Activated CD8-positive, alpha-beta memory T cell treated with anti-CD3 and anti-CD28 coated beads, Interleukin-2, amount 50 U/mL, for 4 hours (primary cell): ENCODE data around the gene GALT.

Experiments used
- DNase-seq: peaks from one replicate; pipeline ENCODE4 v3.0.0-alpha.2; 2020

Gene GALT

DNA sequence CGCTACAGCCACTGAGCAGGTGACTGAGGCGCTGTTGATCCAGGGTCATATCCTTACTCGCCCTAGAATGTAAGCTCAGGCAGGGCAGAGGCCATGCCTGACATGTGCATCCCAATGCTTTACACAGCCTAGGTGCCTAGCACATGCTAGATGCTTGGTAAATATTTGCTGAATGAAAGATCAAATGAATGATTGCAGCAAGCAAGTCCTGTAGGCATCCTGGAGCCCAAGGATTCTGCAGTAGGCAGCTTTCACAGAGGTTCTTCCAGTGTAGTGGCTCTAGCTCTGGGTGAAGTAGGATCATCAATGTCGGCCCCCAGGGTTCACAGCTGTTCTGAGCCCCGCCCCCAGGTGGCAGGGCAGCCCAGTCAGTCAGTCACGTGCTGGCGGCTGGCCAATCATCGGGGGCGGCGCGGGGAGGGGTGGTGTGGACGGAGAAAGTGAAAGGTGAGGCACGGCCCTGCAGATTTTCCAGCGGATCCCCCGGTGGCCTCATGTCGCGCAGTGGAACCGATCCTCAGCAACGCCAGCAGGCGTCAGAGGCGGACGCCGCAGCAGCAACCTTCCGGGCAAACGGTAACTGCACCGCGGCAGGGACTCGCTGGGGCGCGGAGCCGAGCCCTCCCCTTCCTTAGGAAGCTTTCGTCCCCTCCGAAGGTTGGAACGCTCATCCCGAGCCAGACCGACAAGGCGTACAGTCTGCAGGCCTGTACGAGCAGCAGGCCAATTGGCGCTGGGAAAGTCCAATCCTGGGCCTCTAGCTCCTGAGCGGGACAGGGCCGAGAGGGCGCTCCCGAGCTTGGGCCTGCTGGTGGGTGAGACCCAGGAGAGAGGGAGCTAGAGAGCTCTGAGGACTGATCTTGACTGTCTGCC is at the start of gene GALT:
Gene GALT (plus strand): TSS at position 465 of the 873 bp plus-strand sequence. CDS start 30 bp downstream, at position 495.
- peak; percentile 98 for DNase-seq

DNA sequence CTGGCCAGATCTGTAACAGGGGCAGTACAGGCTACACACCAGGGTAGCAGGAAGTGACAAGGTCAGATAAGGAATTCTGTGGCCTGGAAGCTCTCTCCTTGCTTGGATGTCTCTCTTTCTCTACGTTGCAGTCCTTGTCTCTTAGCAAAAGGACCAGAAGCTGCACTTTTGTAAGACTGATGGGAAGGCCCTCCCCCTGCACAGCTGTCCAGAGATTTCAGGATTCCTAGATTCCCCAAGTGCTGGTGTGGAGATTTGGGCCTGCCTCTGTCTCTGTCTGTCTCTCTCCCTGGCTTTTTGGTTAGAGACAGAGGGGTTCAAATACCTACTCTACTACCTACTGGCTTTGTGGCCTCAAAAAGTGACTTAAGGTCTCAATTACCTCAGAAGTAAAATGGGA is 46.9 kb upstream of the GALT start:
- DNase-seq = no peak

DNA sequence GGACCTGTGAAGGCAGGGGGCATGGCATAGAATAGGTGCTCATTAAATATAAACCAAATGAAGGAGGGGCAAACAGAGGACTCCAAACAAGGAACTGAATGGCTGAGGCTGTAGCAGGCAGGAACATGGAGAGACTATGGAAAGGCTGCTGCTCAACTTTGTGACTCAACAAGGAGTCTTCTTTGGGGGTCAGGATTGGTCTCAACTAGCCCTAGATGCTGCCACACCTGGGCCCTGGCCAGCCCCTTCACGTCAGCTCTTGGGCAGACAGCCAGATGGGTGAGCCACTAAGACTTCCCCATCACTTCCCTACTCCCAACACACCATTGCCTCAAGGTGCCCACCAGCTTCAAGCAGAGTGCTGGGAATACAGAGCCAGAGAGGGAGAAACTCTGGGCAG is 45.6 kb upstream of the GALT start:
- DNase-seq = no peak

DNA sequence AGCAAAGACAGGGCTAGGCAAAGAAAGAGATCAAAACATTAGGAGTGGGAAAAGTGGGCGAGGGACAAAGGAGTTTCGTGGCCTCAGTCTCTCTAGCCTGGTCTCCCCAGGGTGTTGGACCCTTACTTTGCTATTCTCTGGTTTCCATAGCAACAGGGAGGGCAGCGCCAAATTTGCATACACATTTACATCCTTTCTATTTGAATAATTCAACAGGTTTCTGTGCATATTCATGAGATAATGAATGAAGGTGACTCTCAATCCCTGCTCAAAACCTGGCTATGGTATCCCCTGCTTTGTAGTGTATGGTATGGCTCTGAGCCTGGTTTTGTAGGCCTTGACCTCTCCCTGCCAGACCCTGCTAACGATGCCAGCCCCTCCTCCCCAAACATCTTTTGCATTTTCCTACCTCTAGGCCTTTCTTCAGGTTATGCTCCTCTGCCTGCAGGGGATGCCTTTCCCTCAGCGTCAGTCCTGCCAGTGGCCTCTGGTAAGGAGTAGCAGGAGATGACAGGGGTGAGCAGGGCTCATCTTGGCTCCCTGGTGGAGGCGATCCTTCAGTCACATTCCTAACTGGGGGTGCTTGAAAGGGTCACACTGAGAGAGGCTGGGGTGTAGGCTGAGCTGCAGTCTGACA is 44.4 kb upstream of the GALT start:
- DNase-seq = no peak

DNA sequence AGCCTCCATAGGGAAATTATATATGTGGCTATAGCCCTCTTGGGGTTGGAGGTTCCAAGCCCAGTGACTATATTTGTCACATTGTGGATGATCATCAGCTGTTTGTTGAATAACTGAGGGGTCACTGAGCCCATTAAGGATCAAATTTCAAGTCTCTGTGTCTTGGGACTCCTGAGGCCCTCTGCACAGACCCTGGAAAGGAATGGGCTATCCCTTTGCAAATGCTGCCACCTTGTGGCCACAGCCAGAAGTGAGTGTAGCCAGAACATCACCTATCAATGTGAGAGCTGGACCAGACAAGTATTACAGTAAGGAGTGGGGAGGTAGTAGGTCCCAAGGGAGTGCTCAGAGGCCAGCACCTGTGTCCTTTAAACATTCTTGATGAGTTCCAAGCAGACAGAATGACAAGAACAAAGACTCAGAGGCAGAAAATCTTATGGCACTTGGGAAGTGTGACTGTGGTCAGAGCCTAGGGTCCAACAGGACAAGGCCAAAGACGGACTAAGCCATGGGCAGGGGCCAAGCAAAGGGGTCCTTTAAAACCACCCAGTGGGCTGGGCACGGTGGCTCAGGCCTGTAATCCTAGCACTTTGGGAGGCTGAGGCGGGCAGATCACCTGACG is 42.8 kb upstream of the GALT start:
- DNase-seq = peak; percentile 84

DNA sequence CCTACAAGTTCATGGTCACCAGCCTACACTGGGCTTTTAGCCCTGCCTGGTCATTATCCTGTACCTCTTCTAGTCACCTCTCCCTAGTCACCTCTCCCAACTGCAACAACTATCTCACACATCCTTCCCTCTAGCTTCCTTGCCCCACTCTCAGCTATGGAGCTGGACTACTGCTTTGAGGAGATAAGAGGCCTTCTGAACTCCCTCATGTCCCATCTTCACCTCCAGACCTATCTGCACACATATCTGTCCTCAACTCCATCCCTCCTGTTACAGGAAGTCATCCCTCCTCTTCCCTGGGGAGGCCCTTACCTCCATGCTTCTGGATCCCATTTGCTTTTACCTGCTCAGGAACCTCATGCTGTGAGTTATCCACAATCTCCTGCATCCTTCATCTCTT is 40.3 kb upstream of the GALT start:
- DNase-seq = no peak

DNA sequence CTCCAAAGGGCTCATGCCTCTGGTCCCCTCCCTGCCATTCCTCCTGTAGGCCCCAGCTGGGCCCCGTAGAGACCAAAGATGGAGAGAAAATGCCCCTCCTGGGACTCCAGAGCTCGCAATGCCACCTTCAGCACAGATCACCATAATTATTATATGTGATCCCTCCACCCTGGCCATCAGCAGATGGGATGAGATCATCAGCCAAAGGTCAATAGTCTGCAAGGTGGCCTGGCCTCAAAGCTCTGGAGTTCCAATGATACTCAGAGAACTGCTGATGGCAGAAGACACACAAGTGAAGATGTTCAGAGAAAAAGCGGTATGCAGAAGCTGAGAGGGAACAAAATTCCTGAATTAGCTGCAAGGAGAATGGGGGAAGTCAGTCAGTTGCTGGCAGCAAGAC is 39.6 kb upstream of the GALT start:
- no peak for DNase-seq

DNA sequence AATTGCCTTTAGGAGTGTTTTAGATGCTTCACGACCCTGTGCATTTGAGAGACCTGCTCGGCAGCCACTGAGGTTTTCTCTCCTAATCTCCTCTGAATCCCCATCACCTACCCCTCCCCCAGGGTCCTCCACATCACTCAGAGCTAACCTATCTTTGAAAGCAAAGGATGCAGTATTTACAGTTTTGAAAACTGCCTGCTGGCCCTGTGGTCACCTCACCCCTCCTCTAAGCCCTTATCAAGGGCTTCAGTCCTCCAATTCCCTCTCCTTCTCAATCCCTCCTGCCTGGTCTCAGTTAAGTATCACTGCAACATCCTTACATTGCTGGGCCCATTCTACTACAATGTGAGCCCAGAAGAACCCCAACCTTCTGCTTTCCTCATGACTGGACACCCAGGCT is 39.1 kb upstream of the GALT start:
- DNase-seq = no peak

DNA sequence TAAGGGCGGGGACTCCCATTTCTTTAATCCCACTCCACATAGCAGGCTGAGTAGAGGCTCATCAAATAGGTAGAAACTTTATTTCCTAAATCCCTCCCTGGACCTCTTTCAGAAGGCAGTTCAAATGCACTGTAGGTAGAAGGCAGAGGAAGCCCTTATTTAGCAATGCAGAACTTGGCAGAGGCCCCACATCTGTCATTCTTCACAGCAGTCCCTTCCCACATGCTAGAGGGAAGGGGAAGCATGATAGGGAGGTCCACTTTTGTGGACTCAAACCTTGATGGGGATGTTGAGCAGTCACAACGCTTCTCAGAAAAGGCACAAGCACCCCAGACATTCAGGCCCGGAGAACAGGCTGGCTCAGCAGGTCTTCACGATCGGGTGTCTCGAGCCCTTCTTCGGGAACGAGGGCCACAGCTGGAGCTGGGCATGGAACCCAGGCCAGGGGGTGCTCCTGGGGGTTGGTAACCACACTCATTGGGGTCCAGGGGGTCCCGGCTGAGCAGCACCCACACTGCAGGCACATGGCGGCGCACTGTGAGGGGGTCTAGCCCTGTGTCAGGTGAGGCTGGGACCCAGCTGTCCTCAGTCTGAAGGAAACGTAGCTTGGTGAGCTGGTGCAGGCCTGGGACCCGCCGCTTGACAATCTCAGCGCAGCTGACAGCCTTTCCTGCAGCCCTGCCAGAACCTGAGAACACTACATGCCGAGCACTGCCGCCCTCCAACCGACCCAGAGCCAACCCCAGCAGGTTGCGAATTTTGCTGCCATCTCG is 35.9 kb upstream of the GALT start:
- DNase-seq = no peak

DNA sequence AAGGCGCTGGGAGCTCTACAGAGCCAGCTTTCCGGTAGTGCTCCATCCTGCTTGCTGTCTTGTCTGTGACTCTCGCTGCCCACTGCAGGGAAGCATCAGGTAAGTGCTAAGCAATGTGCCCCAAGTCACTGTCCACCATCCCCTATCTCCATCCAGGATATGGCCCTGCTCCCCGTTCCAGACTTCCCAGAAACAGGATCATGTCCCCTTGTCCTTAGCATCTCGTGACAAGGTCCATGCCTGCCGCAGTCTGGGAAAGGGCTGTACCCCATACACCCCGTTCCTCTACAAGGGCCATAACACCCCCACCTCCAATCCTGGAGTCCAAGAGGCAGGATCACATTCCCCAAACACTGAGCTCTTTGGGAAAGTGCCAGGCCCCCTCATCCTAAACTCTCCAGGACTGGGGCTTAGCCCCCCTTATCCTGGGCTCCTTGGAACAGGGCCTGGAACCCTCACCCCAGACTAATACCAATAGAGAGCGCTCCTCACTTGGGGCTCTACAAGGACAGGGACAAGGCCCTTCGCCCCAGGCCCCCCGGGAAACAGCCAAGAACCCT is 35.1 kb upstream of the GALT start:
- DNase-seq = no peak

DNA sequence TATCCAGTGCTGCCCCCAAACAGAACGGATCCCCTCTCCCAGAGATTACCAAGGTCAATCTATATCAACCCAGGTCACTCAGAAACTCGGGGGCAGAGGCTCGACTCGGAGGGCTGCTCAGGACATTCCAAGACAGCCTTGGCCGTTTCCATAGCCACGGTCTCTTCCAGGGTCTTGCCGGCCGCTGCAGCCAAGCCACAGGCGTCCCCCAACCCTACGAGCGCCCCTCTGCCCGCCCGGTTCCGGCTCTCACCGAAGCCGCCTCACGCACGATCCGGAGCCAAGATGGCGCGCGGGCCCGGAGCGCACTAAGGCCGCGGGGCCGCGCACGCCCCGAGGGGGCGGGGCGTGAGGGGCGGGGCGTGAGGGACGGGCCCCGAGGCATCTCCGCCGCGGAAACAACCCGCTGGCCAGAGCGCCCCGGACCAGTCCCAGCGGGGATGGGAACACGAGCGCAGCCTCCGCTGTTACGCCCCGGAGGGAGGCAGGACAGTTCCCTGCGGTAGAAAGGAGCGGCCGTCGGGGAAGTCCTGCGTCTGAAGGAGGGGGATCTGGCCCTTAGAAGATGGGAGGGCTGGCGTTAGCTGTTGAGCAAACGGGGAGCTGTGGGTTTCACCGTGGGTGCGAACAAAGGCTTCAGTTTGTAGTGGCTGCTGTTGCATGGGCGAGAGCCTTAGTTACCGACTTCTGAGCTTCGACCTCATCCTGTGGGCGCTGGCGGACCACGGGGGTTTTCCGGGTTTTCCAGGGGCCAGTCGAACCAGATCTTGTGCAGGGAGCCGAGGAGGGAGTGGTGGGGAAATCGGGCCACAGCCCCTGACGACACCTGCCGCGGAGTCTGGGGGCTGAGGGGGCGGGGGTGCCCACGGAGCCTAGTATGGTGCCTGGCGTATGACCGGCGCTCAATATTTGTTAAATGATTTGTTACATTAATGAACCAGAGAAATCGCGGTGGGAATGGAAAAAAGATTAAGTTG is 34.4 kb upstream of the GALT start, which contains the start of gene RPP25L:
Gene RPP25L (minus strand): TSS at position 287 of the 977 bp plus-strand sequence. CDS start 801 bp downstream, outside the sequence.
- DNase-seq = peak; percentile 83

DNA sequence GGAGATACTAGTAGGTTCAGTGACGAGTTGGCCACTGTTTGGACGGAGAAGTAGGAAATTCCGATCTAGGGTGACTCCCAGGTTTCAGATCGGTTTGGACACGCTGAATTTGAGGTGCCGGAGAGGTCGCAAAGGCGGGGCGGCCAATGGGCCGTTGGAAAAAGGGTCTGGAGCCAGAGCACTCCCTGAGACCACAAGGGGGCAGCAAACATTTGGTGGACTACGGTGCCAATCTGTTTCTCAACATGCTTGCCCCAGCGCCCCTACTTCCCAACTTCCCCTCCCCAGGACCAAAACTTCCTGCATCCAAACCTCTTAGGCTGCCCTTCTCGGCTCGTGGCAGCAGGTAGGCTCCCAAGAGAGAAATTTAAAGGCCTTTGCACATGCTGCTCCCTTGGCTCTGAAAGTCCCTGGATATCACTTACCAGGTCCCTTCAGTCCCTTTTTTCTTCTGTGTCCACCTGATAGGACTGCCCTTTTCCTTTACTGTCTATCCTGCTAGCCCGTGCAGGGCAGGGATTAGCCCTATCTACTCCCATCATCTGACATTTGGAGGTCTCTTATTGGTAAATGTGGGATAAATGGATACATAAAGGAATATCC is 33.6 kb upstream of the GALT start:
- peak; percentile 65 for DNase-seq

DNA sequence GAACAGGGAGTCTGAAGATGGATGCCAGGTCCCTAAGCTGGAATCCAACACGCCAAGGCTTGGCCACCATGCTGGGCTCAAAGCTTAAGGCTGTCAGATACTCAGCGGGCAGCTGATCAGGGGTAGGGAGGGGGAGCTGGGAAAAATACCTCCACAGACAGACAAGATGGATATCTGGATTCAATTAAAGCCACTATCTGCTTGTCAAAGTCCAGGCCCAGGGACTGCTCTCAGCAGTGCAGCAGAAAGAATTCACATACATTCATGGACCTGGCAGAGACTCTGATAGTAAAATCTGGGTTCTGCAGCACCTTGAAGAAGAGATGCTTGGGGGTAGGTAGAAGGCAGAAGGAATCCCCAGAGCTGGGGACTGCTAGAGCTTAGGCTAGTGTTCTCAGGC is 31.3 kb upstream of the GALT start:
- DNase-seq = no peak

DNA sequence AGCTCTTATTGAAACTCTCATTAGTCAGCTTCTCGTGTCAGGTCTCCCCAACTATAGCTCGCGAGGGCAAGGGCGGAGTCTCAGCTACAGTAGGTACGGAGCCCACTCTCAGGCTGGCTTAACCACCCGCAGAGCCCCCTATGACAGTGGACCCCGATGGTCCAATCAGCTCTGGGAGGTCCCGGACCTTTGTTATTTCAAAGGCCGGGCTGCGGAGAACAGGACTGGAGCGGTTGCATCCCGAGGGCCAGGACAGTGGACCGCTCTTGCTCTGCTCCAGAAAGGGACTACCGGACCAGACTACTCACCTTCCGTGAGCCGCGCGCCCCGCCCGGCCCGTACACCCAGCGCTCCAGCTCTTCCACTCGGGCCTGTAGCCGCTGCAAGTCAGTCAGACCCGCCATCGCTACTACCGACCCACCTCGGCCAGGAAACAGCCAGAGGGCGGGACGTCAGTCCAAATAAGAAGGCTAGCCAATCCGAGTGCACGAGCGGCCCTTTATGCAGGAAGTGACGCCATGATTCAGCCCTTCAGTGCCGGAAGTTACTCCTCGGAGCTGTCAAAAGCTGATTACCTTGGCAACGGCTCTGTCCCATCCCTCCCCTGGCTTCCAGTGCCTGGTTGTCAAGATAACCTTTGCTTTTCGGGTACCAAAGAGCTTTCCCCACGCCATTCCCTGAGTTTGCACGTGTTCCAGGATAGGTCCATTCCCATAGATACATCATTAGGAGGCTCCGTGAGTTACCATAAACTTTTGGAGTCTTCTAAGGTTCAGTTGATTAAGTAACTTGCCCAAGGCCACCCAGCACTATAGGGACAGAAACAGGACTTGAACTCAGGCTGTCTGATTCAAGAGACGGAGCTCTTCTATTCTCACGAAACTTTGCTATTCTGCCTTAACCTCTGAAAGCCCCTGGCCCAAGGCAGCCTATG is 26.1 kb upstream of the GALT start, which contains the start of gene DCTN3:
Gene DCTN3 (minus strand): TSS at position 435 of the 934 bp plus-strand sequence. CDS start 31 bp downstream, at position 404.
- peak; percentile 86 for DNase-seq

DNA sequence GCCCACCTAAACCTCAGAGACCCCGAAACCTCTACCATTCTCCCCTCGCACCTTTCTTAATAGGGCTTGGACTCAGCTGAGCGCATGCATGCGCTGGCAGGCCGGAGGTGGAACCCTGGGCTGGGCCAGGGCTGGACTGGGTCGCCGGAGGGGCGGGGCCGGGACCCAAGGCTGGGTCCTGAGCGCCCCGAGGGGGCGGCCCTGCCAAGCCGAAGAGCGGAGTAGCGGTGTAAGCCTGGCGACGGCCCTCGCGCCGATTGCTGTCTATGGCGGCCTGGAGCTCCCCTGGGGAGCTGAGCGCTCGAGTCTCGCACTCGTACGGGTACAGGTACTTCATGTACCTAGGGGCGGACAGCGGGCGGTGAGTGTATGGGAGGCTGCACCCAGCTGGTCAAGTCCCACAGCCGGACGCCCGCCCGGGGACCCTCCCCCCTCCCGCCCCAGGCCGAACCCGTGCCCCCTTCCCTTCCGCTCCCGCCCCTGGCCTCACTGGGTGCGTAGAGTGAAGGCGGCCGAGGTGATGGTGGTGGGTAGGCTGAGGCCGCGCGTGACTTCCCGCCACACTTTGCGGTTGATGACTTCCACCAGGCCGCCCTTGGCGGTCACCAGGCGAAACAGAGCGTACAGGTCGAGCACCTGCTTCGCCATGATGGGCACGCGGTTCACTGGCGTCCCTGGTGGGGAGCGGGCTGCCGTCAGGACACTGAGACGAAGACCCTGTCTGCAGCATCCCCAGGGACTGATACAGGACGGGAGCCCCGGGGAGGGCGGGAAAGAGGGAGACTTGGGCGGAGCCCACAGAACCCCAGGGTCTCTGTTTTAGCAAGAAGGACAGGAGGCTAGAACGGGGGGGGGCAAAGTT is 22.9 kb upstream of the GALT start:
- DNase-seq = no peak

DNA sequence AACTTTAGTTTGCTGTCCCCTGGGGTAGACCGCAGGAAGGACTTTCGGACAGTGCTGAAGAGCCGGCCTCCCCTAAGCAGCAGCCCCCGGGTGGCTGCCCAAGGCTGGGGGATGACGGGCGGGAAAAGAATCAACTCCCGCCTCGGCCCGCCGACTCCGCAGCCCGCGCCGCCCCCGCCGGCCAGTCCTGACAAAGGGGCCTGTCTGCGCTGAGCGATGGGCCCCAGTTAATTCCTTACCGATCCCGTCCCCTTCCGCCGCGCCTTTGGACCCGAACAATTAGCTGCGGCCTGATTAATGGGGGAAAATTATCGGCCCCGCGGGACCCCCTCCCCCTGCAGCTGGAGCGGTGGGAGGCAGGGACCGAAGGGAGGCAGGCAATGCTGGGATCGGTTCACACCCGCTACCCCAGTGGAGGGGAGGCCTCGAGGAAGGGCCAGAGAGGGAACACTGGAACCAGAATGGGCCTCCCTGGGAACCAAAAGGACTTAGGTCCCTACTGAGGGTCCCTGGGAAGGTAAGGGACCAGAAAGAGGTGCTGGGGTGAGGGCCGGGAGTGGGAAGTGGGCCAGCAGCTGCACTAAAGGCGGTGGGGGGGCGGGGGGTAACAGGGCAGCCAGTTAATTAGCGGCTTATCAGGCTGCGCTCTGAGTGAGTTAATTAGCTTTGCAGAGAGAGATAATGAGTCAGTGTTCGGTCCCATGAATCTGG is 21.8 kb upstream of the GALT start:
- no peak for DNase-seq

DNA sequence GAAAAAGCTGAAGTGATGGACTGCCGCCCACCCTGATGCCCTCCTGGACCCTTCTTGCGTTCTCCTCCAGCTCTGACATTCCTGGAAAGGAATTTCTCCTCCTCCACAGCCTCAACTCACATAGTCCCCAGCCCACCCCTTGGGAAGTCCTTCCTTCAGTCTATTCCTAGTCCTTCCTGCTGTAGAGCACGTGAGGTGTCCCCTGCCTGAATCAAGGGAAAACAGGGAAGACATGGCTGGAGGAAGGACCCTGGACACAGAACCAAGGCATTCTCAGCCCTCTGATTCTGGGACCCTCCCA is 21.3 kb upstream of the GALT start:
- no peak for DNase-seq
